IMR-90 (cell line): Measurements from ENCODE around the gene CALN1. TPM values are rescaled to one million over a fixed set of nuclear protein-coding genes. Genes with fewer than 3 reads are reported as not detected.

Source experiments
- ATAC-seq: fragments of 200-7000 bp; cut with Tn5 transposase; 2 replicates; pipeline ENCODE4 v1.9.1; 2020; ENCODE audit warnings: low read depth, mild to moderate bottlenecking, moderate library complexity
- BruUV-seq: library from RNA; stranded (reverse); fragments of 400-500 nt; replicated peaks from 2 replicates; lab custom pipeline; 2021; lab: Mats Ljungman, UMichigan
- CTCF ChIA-PET: fragments of 300-600 bp; formaldehyde crosslinking; extraction: SDS; loops from one replicate; lab custom pipeline; 2021; ENCODE audit warnings: antibody characterized with exemption; lab: Yijun Ruan, JAX
- POLR2A ChIA-PET: fragments of 300-600 bp; sonication (Branson Sonifier 250); formaldehyde crosslinking; loops from one replicate; lab custom pipeline; 2022; ENCODE audit warnings: antibody characterized with exemption; ENCODE audit not compliant: unreplicated experiment; lab: Charles Lee
- DNase-seq: peaks from one replicate; pipeline ENCODE4 v3.0.0; 2013
- H2AFZ ChIP-seq: replicated peaks from 2 replicates; pipeline ENCODE3; 2013; ENCODE audit warnings: low read length, mild to moderate bottlenecking; ENCODE audit not compliant: poor library complexity
- H2AK5ac ChIP-seq: 2 replicates; pipeline ENCODE4 v1.6.1; 2013; ENCODE audit warnings: low read depth, low read length, inconsistent platforms
- H2AK9ac ChIP-seq: replicated peaks from 2 replicates; pipeline ENCODE3; 2013; ENCODE audit warnings: mild to moderate bottlenecking, low read depth, low read length, moderate library complexity; ENCODE audit not compliant: poor library complexity
- H2BK120ac ChIP-seq: 2 replicates; pipeline ENCODE4 v1.6.1; 2013; ENCODE audit warnings: low read depth, low read length, inconsistent platforms
- H2BK15ac ChIP-seq: 3 replicates; pipeline ENCODE4 v1.6.1; 2013; ENCODE audit warnings: low read depth, low read length, inconsistent platforms
- H2BK20ac ChIP-seq: 2 replicates; pipeline ENCODE4 v1.6.1; 2013; ENCODE audit warnings: low read depth, mild to moderate bottlenecking, inconsistent platforms, low read length, moderate library complexity
- H2BK5ac ChIP-seq: 2 replicates; pipeline ENCODE4 v1.6.1; 2013; ENCODE audit warnings: mild to moderate bottlenecking, low read depth, low read length, inconsistent platforms; ENCODE audit not compliant: poor library complexity, severe bottlenecking
- H3K14ac ChIP-seq: replicated peaks from 2 replicates; pipeline ENCODE4 v1.6.1; 2013; ENCODE audit warnings: low read depth, low read length, inconsistent platforms
- H3K18ac ChIP-seq: 2 replicates; pipeline ENCODE4 v1.6.1; 2013; ENCODE audit warnings: low read depth, low read length, control low read depth
- H3K23ac ChIP-seq: 2 replicates; pipeline ENCODE4 v1.6.1; 2013; ENCODE audit warnings: low read depth, low read length, inconsistent platforms
- H3K27ac ChIP-seq: 2 replicates; pipeline ENCODE4 v1.5.1; 2013; ENCODE audit warnings: mild to moderate bottlenecking, control low read depth, low read length; ENCODE audit not compliant: insufficient read depth
- H3K27me3 ChIP-seq: 2 replicates; pipeline ENCODE4 v1.6.1; 2013; ENCODE audit warnings: low read length; ENCODE audit not compliant: control insufficient read depth, insufficient read depth
- H3K36me3 ChIP-seq: 2 replicates; pipeline ENCODE4 v1.6.1; 2013; ENCODE audit warnings: low read length, mixed read lengths; ENCODE audit not compliant: control insufficient read depth, insufficient read depth
- H3K4ac ChIP-seq: 2 replicates; pipeline ENCODE4 v1.6.1; 2013; ENCODE audit warnings: low read depth, low read length, inconsistent platforms
- H3K4me1 ChIP-seq: 2 replicates; pipeline ENCODE4 v1.6.1; 2013; ENCODE audit warnings: low read length, mixed read lengths; ENCODE audit not compliant: control insufficient read depth, insufficient read depth
- H3K4me2 ChIP-seq: 2 replicates; pipeline ENCODE4 v1.6.1; 2013; ENCODE audit warnings: low read depth, mild to moderate bottlenecking, control low read depth, low read length, moderate library complexity
- H3K4me3 ChIP-seq: 2 replicates; pipeline ENCODE4 v1.5.1; 2013; ENCODE audit warnings: low read depth, mild to moderate bottlenecking, control low read depth, low read length, moderate library complexity; ENCODE audit not compliant: insufficient read depth
- H3K56ac ChIP-seq: 2 replicates; pipeline ENCODE4 v1.6.1; 2013; ENCODE audit warnings: low read length, inconsistent platforms; ENCODE audit not compliant: insufficient read depth; ENCODE audit errors: extremely low read depth
- H3K79me1 ChIP-seq, 2 experiments: 2 replicates each; pipeline ENCODE4 v1.6.1; 2013; ENCODE audit warnings: low read length in 2 of 2, inconsistent platforms in 1 of 2, low read depth in 1 of 2
- H3K9ac ChIP-seq: 2 replicates; pipeline ENCODE4 v1.6.1; 2013; ENCODE audit warnings: low read depth, low read length, control low read depth
- H3K9me1 ChIP-seq: 2 replicates; pipeline ENCODE4 v1.6.1; 2013; ENCODE audit warnings: low read length, inconsistent platforms; ENCODE audit not compliant: insufficient read depth
- H3K9me3 ChIP-seq: 2 replicates; pipeline ENCODE4 v1.6.1; 2013; ENCODE audit warnings: low read length; ENCODE audit not compliant: control insufficient read depth, insufficient read depth
- H4K20me1 ChIP-seq: 2 replicates; pipeline ENCODE4 v1.6.1; 2013; ENCODE audit warnings: low read length, inconsistent platforms; ENCODE audit not compliant: insufficient read depth
- H4K5ac ChIP-seq: 2 replicates; pipeline ENCODE4 v1.6.1; 2013; ENCODE audit warnings: mild to moderate bottlenecking, low read depth, low read length, control low read depth
- H4K8ac ChIP-seq, 2 experiments: 2 replicates each; pipeline ENCODE4 v1.6.1; 2013; ENCODE audit warnings: low read depth in 2 of 2, low read length in 2 of 2, control low read depth in 1 of 2, inconsistent platforms in 1 of 2
- H4K91ac ChIP-seq: 2 replicates; pipeline ENCODE4 v1.6.1; 2013; ENCODE audit warnings: low read depth, low read length, inconsistent platforms; ENCODE audit not compliant: insufficient read depth
- BHLHE40 ChIP-seq: fragments of 150-350 bp; IDR thresholded peaks from 2 replicates; pipeline ENCODE4 v1.6.1; 2016; ENCODE audit warnings: mild to moderate bottlenecking, low read depth, low read length
- CEBPB ChIP-seq: IDR thresholded peaks from 2 replicates; pipeline ENCODE4 v1.6.1; 2012; ENCODE audit warnings: low read depth, low read length, improper control_type of control experiment
- FOS ChIP-seq: fragments of 150-350 bp; IDR thresholded peaks from 2 replicates; pipeline ENCODE4 v1.6.1; 2016; ENCODE audit warnings: low read depth, low read length
- MAFK ChIP-seq: IDR thresholded peaks from 2 replicates; pipeline ENCODE4 v1.6.1; 2012; ENCODE audit warnings: low read depth, low read length, improper control_type of control experiment
- MAZ ChIP-seq: IDR thresholded peaks from 2 replicates; pipeline ENCODE4 v1.6.1; 2012; ENCODE audit warnings: low read depth, mild to moderate bottlenecking, low read length, improper control_type of control experiment, moderate library complexity, borderline replicate concordance
- MXI1 ChIP-seq: IDR thresholded peaks from 2 replicates; pipeline ENCODE4 v1.6.1; 2012; ENCODE audit warnings: low read depth, mild to moderate bottlenecking, low read length, moderate library complexity, borderline replicate concordance
- NFE2L2 ChIP-seq: fragments of 150-350 bp; IDR thresholded peaks from 2 replicates; pipeline ENCODE4 v1.6.1; 2016; ENCODE audit warnings: low read depth, mild to moderate bottlenecking, low read length
- RCOR1 ChIP-seq: IDR thresholded peaks from 2 replicates; pipeline ENCODE4 v1.6.1; 2012; ENCODE audit warnings: mild to moderate bottlenecking, low read length, improper control_type of control experiment; ENCODE audit not compliant: insufficient replicate concordance
- SMC3 ChIP-seq: fragments of 150-350 bp; IDR thresholded peaks from 2 replicates; pipeline ENCODE4 v1.6.1; 2016; ENCODE audit warnings: low read depth, mild to moderate bottlenecking, antibody characterized with exemption, low read length, moderate library complexity
- dilution Hi-C: fragments of 300-500 bp; cut with HindIII; formaldehyde crosslinking; loops from one replicate; pipeline ENCODE4 v1.14.3; 2018; ENCODE audit warnings: low sequenced_read_pairs; ENCODE audit not compliant: unreplicated experiment
- in situ Hi-C: fragments of 300-500 bp; cut with MboI; formaldehyde crosslinking; loops from 3 replicates; pipeline ENCODE4 v1.14.3; 2019; ENCODE audit warnings: low sequenced_read_pairs, inconsistent platforms, mixed read lengths
- intact Hi-C: fragments of 100-400 bp; cut with micrococcal nuclease; formaldehyde crosslinking; loops from 2 replicates; pipeline ENCODE4 v1.10.0; 2022
- polyA plus RNA-seq, 3 experiments: library from polyadenylated mRNA; depleted of rRNA; stranded (reverse); fragments of >200 nt; gene quantifications; 2 replicates each; pipeline ENCODE4 v1.2.3, GENCODE V29; 2012; ENCODE audit warnings: low replicate concordance in 1 of 3
- total RNA-seq: library from RNA; depleted of rRNA; stranded (reverse); fragments of >200 nt; gene quantifications from 2 replicates; pipeline ENCODE4 v1.2.3, GENCODE V29; 2012
- TF ChIP-seq, protein P1 (sequence below): fragments of 150-350 bp; IDR thresholded peaks from 2 replicates; pipeline ENCODE4 v1.6.1; 2017; ENCODE audit warnings: mild to moderate bottlenecking, antibody characterized with exemption, low read length, low read depth
- TF ChIP-seq, protein P2 (sequence below): fragments of 150-350 bp; IDR thresholded peaks from 2 replicates; pipeline ENCODE4 v1.6.1; 2016; ENCODE audit warnings: low read depth, mild to moderate bottlenecking, low read length, moderate library complexity, borderline replicate concordance
- TF ChIP-seq, protein P3 (sequence below): conservative IDR thresholded peaks from 2 replicates; pipeline ENCODE4 v1.5.1; 2012; ENCODE audit warnings: mild to moderate bottlenecking, low read depth, low read length, improper control_type of control experiment

CALN1 gene
- total and polyA plus RNA-seq, 2 of the 4 experiments (the other 2 are of a cell fraction) = not detected

DNA sequence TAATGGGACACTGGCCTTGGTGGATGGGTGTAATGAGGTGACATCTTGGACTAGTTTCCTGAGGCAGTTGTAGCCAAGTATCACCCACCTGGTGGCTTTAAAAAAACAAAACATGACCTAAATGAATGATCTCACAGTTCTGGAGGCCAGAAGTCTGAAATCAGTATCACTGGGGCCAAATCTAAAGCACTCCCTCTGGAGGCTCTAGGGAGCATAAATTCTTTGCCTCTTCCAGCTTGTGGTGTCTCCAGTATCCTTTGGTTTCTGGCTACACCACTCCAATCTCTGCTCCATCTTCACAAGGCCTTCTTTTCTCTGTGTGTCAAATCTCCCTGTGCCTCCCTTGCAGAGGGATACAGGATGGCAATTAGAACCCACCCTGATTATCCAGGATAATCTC, 342.9 kb downstream of the CALN1 start:
- no peaks in the 10 kb centered on the region for H4K20me1 ChIP-seq
- no peak overlapping the region for H2AK9ac ChIP-seq
- H4K5ac ChIP-seq = no peak overlapping the region
- no peak overlapping the region for H2AFZ ChIP-seq
- no peak overlapping the region for H3K9ac ChIP-seq
- no peak overlapping the region for H4K8ac ChIP-seq
- no peak overlapping the region for H2BK5ac ChIP-seq
- no peaks in the 10 kb centered on the region for H3K36me3 ChIP-seq
- ATAC-seq = no peak
- no peak overlapping the region for H3K4me3 ChIP-seq
- no peak for DNase-seq
- BruUV-seq = no TSS peak
- H3K27me3 ChIP-seq = no peaks in the 10 kb centered on the region
- H4K91ac ChIP-seq = no peak overlapping the region
- CTCF ChIA-PET = no interaction called here
- no peaks in the 10 kb centered on the region for H3K9me1 ChIP-seq
- H2BK15ac ChIP-seq = no peak overlapping the region
- no peak overlapping the region for H3K18ac ChIP-seq
- POLR2A ChIA-PET = no interaction called here
- no peaks in the 10 kb centered on the region for H3K4me1 ChIP-seq
- no peak overlapping the region for H2BK20ac ChIP-seq
- dilution Hi-C loops (no loop called here), in situ Hi-C loops (no loop called here), intact Hi-C loops (no loop called here)
- no peak overlapping the region for H3K56ac ChIP-seq
- H3K4ac ChIP-seq = no peak overlapping the region
- no peak overlapping the region for H3K4me2 ChIP-seq
- TF ChIP-seq RCOR1 (no peak), FOS (no peak), SMC3 (no peak), MXI1 (no peak), NFE2L2 (no peak), MAZ (no peak), MAFK (no peak), CEBPB (no peak), BHLHE40 (no peak)
- TF ChIP-seq, protein P1, sequence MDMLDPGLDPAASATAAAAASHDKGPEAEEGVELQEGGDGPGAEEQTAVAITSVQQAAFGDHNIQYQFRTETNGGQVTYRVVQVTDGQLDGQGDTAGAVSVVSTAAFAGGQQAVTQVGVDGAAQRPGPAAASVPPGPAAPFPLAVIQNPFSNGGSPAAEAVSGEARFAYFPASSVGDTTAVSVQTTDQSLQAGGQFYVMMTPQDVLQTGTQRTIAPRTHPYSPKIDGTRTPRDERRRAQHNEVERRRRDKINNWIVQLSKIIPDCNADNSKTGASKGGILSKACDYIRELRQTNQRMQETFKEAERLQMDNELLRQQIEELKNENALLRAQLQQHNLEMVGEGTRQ = no peak
- TF ChIP-seq, protein P2, sequence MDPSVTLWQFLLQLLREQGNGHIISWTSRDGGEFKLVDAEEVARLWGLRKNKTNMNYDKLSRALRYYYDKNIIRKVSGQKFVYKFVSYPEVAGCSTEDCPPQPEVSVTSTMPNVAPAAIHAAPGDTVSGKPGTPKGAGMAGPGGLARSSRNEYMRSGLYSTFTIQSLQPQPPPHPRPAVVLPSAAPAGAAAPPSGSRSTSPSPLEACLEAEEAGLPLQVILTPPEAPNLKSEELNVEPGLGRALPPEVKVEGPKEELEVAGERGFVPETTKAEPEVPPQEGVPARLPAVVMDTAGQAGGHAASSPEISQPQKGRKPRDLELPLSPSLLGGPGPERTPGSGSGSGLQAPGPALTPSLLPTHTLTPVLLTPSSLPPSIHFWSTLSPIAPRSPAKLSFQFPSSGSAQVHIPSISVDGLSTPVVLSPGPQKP = no peak
- TF ChIP-seq, protein P3, sequence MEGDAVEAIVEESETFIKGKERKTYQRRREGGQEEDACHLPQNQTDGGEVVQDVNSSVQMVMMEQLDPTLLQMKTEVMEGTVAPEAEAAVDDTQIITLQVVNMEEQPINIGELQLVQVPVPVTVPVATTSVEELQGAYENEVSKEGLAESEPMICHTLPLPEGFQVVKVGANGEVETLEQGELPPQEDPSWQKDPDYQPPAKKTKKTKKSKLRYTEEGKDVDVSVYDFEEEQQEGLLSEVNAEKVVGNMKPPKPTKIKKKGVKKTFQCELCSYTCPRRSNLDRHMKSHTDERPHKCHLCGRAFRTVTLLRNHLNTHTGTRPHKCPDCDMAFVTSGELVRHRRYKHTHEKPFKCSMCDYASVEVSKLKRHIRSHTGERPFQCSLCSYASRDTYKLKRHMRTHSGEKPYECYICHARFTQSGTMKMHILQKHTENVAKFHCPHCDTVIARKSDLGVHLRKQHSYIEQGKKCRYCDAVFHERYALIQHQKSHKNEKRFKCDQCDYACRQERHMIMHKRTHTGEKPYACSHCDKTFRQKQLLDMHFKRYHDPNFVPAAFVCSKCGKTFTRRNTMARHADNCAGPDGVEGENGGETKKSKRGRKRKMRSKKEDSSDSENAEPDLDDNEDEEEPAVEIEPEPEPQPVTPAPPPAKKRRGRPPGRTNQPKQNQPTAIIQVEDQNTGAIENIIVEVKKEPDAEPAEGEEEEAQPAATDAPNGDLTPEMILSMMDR = no peak
- H3K14ac ChIP-seq = no peak overlapping the region
- no peak overlapping the region for H3K27ac ChIP-seq
- H3K9me3 ChIP-seq = peaks cover 15% of the 10 kb centered on the region; the same call in 1 of the 2 replicates
- H3K79me1 ChIP-seq = no peaks in the 10 kb centered on the region
- H2BK120ac ChIP-seq = no peak overlapping the region
- no peak overlapping the region for H2AK5ac ChIP-seq
- H3K23ac ChIP-seq = no peak overlapping the region
